GM18526 (cell line): ENCODE results near the gene LRP10.

Source experiments
- POLR2A ChIP-seq: IDR thresholded peaks from 3 replicates; pipeline ENCODE4 v1.6.1; 2011; ENCODE audit not compliant: insufficient read length; ENCODE audit errors: extremely low read depth

LRP10 gene

GRCh38 chr14:22841311-22841710, 30.2 kb upstream of the LRP10 start:
- no peak for TF ChIP-seq POLR2A

GRCh38 chr14:22841769-22842168, 29.8 kb upstream of the LRP10 start:
- no peak for TF ChIP-seq POLR2A

GRCh38 chr14:22842211-22843122, 29.1 kb upstream of the LRP10 start:
- TF ChIP-seq POLR2A, result no peak

GRCh38 chr14:22843123-22843925, 28.2 kb upstream of the LRP10 start:
- no peak for TF ChIP-seq POLR2A

GRCh38 chr14:22844221-22845102, 27.1 kb upstream of the LRP10 start:
- no peak for TF ChIP-seq POLR2A

GRCh38 chr14:22845103-22845394, 26.5 kb upstream of the LRP10 start:
- TF ChIP-seq POLR2A, result no peak

GRCh38 chr14:22845821-22846625, 25.5 kb upstream of the LRP10 start:
- TF ChIP-seq POLR2A, result no peak

- TF ChIP-seq POLR2A, result no peak
Measured at GRCh38 chr14:22846811-22847307, 24.7 kb upstream of the LRP10 start.

- TF ChIP-seq POLR2A, result no peak
Measured at GRCh38 chr14:22847661-22848341, 23.7 kb upstream of the LRP10 start.

GRCh38 chr14:22848351-22849164, 23.0 kb upstream of the LRP10 start:
- TF ChIP-seq POLR2A, result no peak

GRCh38 chr14:22849212-22849819, 22.2 kb upstream of the LRP10 start:
- TF ChIP-seq POLR2A, result no peak

- TF ChIP-seq POLR2A, result no peak
Measured at GRCh38 chr14:22850944-22851764, 20.4 kb upstream of the LRP10 start.
